ENCODE measurements around the gene S100A10. TPM values are rescaled to one million over a fixed set of nuclear protein-coding genes. Genes with fewer than 3 reads are reported as not detected.
A peak's percentile ranks its signal among the peaks of the same experiment; 100 is the strongest.

S100A10 gene
- total RNA-seq, 2 experiments from 2014 or later, result 189 to 204 TPM

GRCh38 chr1:151972542-151973248 lies 21.0 kb downstream of the S100A10 start:
- intact Hi-C loops (cut with DNase I, micrococcal nuclease), result no loop called here
- Histone ChIP-seq H3K36me3 (ENCODE audit: insufficient read depth, low read length) (no peaks in the 10 kb centered on the region), H3K9me3 (ENCODE audit: control insufficient read depth in 1 of 2, insufficient read depth in 1 of 2, low read length in 2 of 2) (no peaks in the 10 kb centered on the region), H3K4me3 (ENCODE audit: low read length) (no peak overlapping the region), H3K4me1 (ENCODE audit: insufficient read depth, low read length) (peaks cover 7% of the 10 kb centered on the region), H3K27me3 (ENCODE audit: control insufficient read depth in 1 of 2, insufficient read depth in 2 of 2, low read length in 2 of 2) (no peaks in the 10 kb centered on the region), H3K27ac (ENCODE audit: low read depth in 1 of 2, low read length in 2 of 2) (no peak overlapping the region)
- Mint-ChIP-seq H3K4me1 (ENCODE audit: low read depth) (peaks cover 6% of the 10 kb centered on the region), H3K9me3 (no peaks in the 10 kb centered on the region), H3K27ac (no peak overlapping the region), H3K27me3 (no peaks in the 10 kb centered on the region), H3K4me3 (no peak overlapping the region), H3K36me3 (ENCODE audit: low read depth) (no peaks in the 10 kb centered on the region)
- CTCF ChIA-PET, result interaction anchor here (0.6 to 1.6 kb wide), 3 partner anchors 29 to 61 kb away, joined by 3 read pairs; no protein-coding TSS in a partner anchor
- TF ChIP-seq CTCF (IDR thresholded peaks at IDR 0.05), result no peak
- ATAC-seq (ENCODE audit: poor library complexity), result no peak
- DNase-seq, result peak in 4 of 14 experiments; percentile 18 to 60 (median 42)
- POLR2A ChIA-PET, result interaction anchor here (0.7 kb wide), 1 partner anchor 209 kb away, joined by 3 read pairs; no protein-coding TSS in a partner anchor

GRCh38 chr1:151970626-151971025 lies 23.0 kb downstream of the S100A10 start:
- no peak overlapping the region for H3K27ac ChIP-seq (ENCODE audit: low read depth in 1 of 2, low read length in 2 of 2)
- CTCF ChIA-PET, result interaction anchor here (1.0 to 4.5 kb wide), 2 partner anchors 28 to 35 kb away, joined by 3 to 93 read pairs; no protein-coding TSS in a partner anchor
- peaks cover 9% of the 10 kb centered on the region for H3K4me1 ChIP-seq (ENCODE audit: insufficient read depth, low read length)
- no peaks in the 10 kb centered on the region for H3K9me3 ChIP-seq (ENCODE audit: control insufficient read depth in 1 of 2, insufficient read depth in 1 of 2, low read length in 2 of 2)
- H3K36me3 Mint-ChIP-seq (ENCODE audit: low read depth), result no peaks in the 10 kb centered on the region
- TF ChIP-seq CTCF (IDR thresholded peaks at IDR 0.05), result no peak
- no peaks in the 10 kb centered on the region for H3K27me3 Mint-ChIP-seq
- no peaks in the 10 kb centered on the region for H3K9me3 Mint-ChIP-seq
- no peaks in the 10 kb centered on the region for H3K36me3 ChIP-seq (ENCODE audit: insufficient read depth, low read length)
- H3K27ac Mint-ChIP-seq, result no peak overlapping the region
- POLR2A ChIA-PET, result no interaction called here
- H3K4me3 Mint-ChIP-seq, result no peak overlapping the region
- ATAC-seq (ENCODE audit: poor library complexity) (no peak), DNase-seq (no peak)
- intact Hi-C loops (cut with DNase I, micrococcal nuclease), result no loop called here
- H3K27me3 ChIP-seq (ENCODE audit: control insufficient read depth in 1 of 2, insufficient read depth in 2 of 2, low read length in 2 of 2), result no peaks in the 10 kb centered on the region
- no peak overlapping the region for H3K4me3 ChIP-seq (ENCODE audit: low read length)
- H3K4me1 Mint-ChIP-seq (ENCODE audit: low read depth), result peaks cover 7% of the 10 kb centered on the region

GRCh38 chr1:151970128-151970527 lies 23.5 kb downstream of the S100A10 start:
- Histone ChIP-seq H3K36me3 (ENCODE audit: insufficient read depth, low read length) (no peaks in the 10 kb centered on the region), H3K9me3 (ENCODE audit: control insufficient read depth in 1 of 2, insufficient read depth in 1 of 2, low read length in 2 of 2) (no peaks in the 10 kb centered on the region), H3K4me3 (ENCODE audit: low read length) (no peak overlapping the region), H3K27me3 (ENCODE audit: control insufficient read depth in 1 of 2, insufficient read depth in 2 of 2, low read length in 2 of 2) (no peaks in the 10 kb centered on the region), H3K27ac (ENCODE audit: low read depth in 1 of 2, low read length in 2 of 2) (no peak overlapping the region), H3K4me1 (ENCODE audit: insufficient read depth, low read length) (peaks cover 9% of the 10 kb centered on the region)
- intact Hi-C loops (cut with DNase I, micrococcal nuclease), result no loop called here
- POLR2A ChIA-PET, result no interaction called here
- Mint-ChIP-seq H3K4me3 (no peak overlapping the region), H3K9me3 (no peaks in the 10 kb centered on the region), H3K27ac (no peak overlapping the region), H3K27me3 (no peaks in the 10 kb centered on the region), H3K4me1 (ENCODE audit: low read depth) (peaks cover 7% of the 10 kb centered on the region), H3K36me3 (ENCODE audit: low read depth) (no peaks in the 10 kb centered on the region)
- ATAC-seq (ENCODE audit: poor library complexity), result no peak
- no peak for DNase-seq
- no peak for TF ChIP-seq CTCF (IDR thresholded peaks at IDR 0.05)
- CTCF ChIA-PET, result interaction anchor here (0.9 to 4.5 kb wide), 3 partner anchors 19 to 36 kb away, joined by 3 to 93 read pairs (median 3); no protein-coding TSS in a partner anchor

Data from CD4-positive, alpha-beta T cell (primary cell).